Vagina (tissue), 2 donors: ENCODE measurements around the gene PARK7. TPM values are rescaled to one million over a fixed set of nuclear protein-coding genes. Genes with fewer than 3 reads are reported as not detected.
"Not testable (repeated sequence)": the region's sequence is repeated elsewhere in the genome, so short reads cannot be mapped to it uniquely, and the experiment has no call there.

Experiments
- DNase-seq, 2 donors: peaks; one replicate each; pipeline ENCODE4 v3.0.0-alpha.2; 2017; ENCODE audit errors: extremely low spot score in 2 of 2
- H3K27ac ChIP-seq: fragments of 200-600 bp; sonication (generic); one replicate; pipeline ENCODE4 v1.5.1; 2019
- H3K27me3 ChIP-seq: fragments of 200-600 bp; sonication (generic); one replicate; pipeline ENCODE4 v1.5.1; 2019
- H3K36me3 ChIP-seq, 2 donors: fragments of 200-600 bp; sonication (generic); one replicate each; pipeline ENCODE4 v1.5.1; 2017 to 2019
- H3K4me1 ChIP-seq: fragments of 200-600 bp; sonication (generic); one replicate; pipeline ENCODE4 v1.5.1; 2019
- H3K4me3 ChIP-seq, 2 donors: fragments of 200-600 bp; sonication (generic); 1 replicate in 1 of 2; 2 replicates in 1 of 2; pipeline ENCODE4 v1.5.1; 2016 to 2019
- H3K9me3 ChIP-seq: fragments of 200-600 bp; sonication (generic); one replicate; pipeline ENCODE4 v1.5.1; 2019
- CTCF ChIP-seq, 3 experiments: fragments of 450-650 bp in 2 of 3; fragments of 200-600 bp in 1 of 3; sonication (generic) in 1 of 3; IDR thresholded peaks; one replicate each; pipeline ENCODE4 v1.5.1; 2017 to 2019; ENCODE audit warnings: antibody characterized with exemption in 3 of 3, mild to moderate bottlenecking in 2 of 3, moderate library complexity in 2 of 3
- POLR2A ChIP-seq, 2 donors: fragments of 450-650 bp; IDR thresholded peaks; one replicate each; pipeline ENCODE4 v1.6.1; 2017; ENCODE audit warnings: antibody characterized with exemption in 2 of 2, mild to moderate bottlenecking in 2 of 2, moderate library complexity in 2 of 2
- POLR2AphosphoS5 ChIP-seq, 2 donors: sonication (generic); formaldehyde crosslinking; IDR thresholded peaks; one replicate each; pipeline ENCODE4 v1.9.0; 2017; ENCODE audit warnings: antibody characterized with exemption in 2 of 2, mild to moderate bottlenecking in 2 of 2, low read depth in 1 of 2; ENCODE audit not compliant: insufficient read depth in 1 of 2
- intact Hi-C: fragments of 100-400 bp; cut with DNase I; formaldehyde crosslinking; loops from one replicate; pipeline ENCODE4 v1.15.1; 2023
- total RNA-seq: library from RNA; depleted of rRNA; stranded (reverse); fragments of >200 nt; gene quantifications from one replicate; pipeline ENCODE4 v1.2.3, GENCODE V29; 2016

Gene PARK7
- total RNA-seq, 1 donor from 2014 or later, result 119 TPM

GRCh38 chr1:7916501-7916830, 45.0 kb upstream of the PARK7 start:
- Histone ChIP-seq H3K27me3 (no peaks in the 10 kb centered on the region), H3K9me3 (no peaks in the 10 kb centered on the region), H3K36me3 (no peaks in the 10 kb centered on the region), H3K4me1 (no peaks in the 10 kb centered on the region), H3K4me3 (no peak overlapping the region), H3K27ac (no peak overlapping the region)
- intact Hi-C loops, result no loop called here
- no peak for TF ChIP-seq POLR2AphosphoS5 (IDR thresholded peaks at IDR 0.05; ENCODE audit: insufficient read depth in 1 of 2, low read depth in 1 of 2)
- TF ChIP-seq POLR2A (IDR thresholded peaks at IDR 0.05), result no peak
- no peak for TF ChIP-seq CTCF (IDR thresholded peaks at IDR 0.05)
- no peak for DNase-seq

- H3K27me3 ChIP-seq, H3K4me3 ChIP-seq, H3K36me3 ChIP-seq, H3K4me1 ChIP-seq, H3K27ac ChIP-seq, DNase-seq, intact Hi-C loops, H3K9me3 ChIP-seq: not testable (repeated sequence)
Observed at GRCh38 chr1:7917971-7918370, 43.5 kb upstream of the PARK7 start.

GRCh38 chr1:7919880-7920279, 41.6 kb upstream of the PARK7 start:
- H3K27ac ChIP-seq, result no peak overlapping the region
- no peaks in the 10 kb centered on the region for H3K27me3 ChIP-seq
- intact Hi-C loops, result no loop called here
- H3K4me1 ChIP-seq, result no peaks in the 10 kb centered on the region
- no peak overlapping the region for H3K4me3 ChIP-seq
- no peak for DNase-seq
- no peaks in the 10 kb centered on the region for H3K36me3 ChIP-seq
- no peaks in the 10 kb centered on the region for H3K9me3 ChIP-seq
- no peak for TF ChIP-seq POLR2AphosphoS5 (IDR thresholded peaks at IDR 0.05; ENCODE audit: insufficient read depth in 1 of 2, low read depth in 1 of 2)

- no peaks in the 10 kb centered on the region for H3K9me3 ChIP-seq
- H3K4me1 ChIP-seq, result no peaks in the 10 kb centered on the region
- no peak for TF ChIP-seq CTCF (IDR thresholded peaks at IDR 0.05)
- no peak for TF ChIP-seq POLR2A (IDR thresholded peaks at IDR 0.05)
- TF ChIP-seq POLR2AphosphoS5 (IDR thresholded peaks at IDR 0.05; ENCODE audit: insufficient read depth in 1 of 2, low read depth in 1 of 2), result no peak
- DNase-seq, result no peak
- H3K27me3 ChIP-seq, result no peaks in the 10 kb centered on the region
- intact Hi-C loops, result no loop called here
- no peaks in the 10 kb centered on the region for H3K36me3 ChIP-seq
- no peak overlapping the region for H3K27ac ChIP-seq
- no peak overlapping the region for H3K4me3 ChIP-seq
Observed at GRCh38 chr1:7921796-7922195, 39.7 kb upstream of the PARK7 start.

GRCh38 chr1:7922301-7922700, 39.2 kb upstream of the PARK7 start:
- Histone ChIP-seq H3K27ac (no peak overlapping the region), H3K4me1 (no peaks in the 10 kb centered on the region), H3K4me3 (no peak overlapping the region), H3K9me3 (no peaks in the 10 kb centered on the region), H3K27me3 (no peaks in the 10 kb centered on the region), H3K36me3 (no peaks in the 10 kb centered on the region)
- DNase-seq, result no peak
- TF ChIP-seq POLR2A (IDR thresholded peaks at IDR 0.05), result no peak
- TF ChIP-seq POLR2AphosphoS5 (IDR thresholded peaks at IDR 0.05; ENCODE audit: insufficient read depth in 1 of 2, low read depth in 1 of 2), result no peak
- TF ChIP-seq CTCF (IDR thresholded peaks at IDR 0.05), result no peak
- intact Hi-C loops, result no loop called here

- intact Hi-C loops, H3K27ac ChIP-seq, H3K27me3 ChIP-seq, H3K36me3 ChIP-seq, H3K4me3 ChIP-seq, DNase-seq, H3K4me1 ChIP-seq, H3K9me3 ChIP-seq: not testable (repeated sequence)
Observed at GRCh38 chr1:7927061-7927460, 34.5 kb upstream of the PARK7 start.

GRCh38 chr1:7928247-7928646, 33.3 kb upstream of the PARK7 start:
- intact Hi-C loops, result no loop called here
- Histone ChIP-seq H3K4me1 (no peaks in the 10 kb centered on the region), H3K4me3 (no peak overlapping the region), H3K9me3 (no peaks in the 10 kb centered on the region), H3K27me3 (no peaks in the 10 kb centered on the region), H3K27ac (no peak overlapping the region), H3K36me3 (no peaks in the 10 kb centered on the region)
- TF ChIP-seq POLR2A (IDR thresholded peaks at IDR 0.05) (no peak), CTCF (IDR thresholded peaks at IDR 0.05) (no peak), POLR2AphosphoS5 (IDR thresholded peaks at IDR 0.05; ENCODE audit: insufficient read depth in 1 of 2, low read depth in 1 of 2) (no peak)
- DNase-seq, result no peak
